OCI-LY7 (cell line): ENCODE results near the gene FKBP2. TPM values are rescaled to one million over a fixed set of nuclear protein-coding genes. Genes with fewer than 3 reads are reported as not detected.
A peak's percentile ranks its signal among the peaks of the same experiment; 100 is the strongest.

ENCODE experiments used
- BruUV-seq: library from RNA; stranded (reverse); fragments of 400-500 nt; replicated peaks from 2 replicates; lab custom pipeline; 2021; lab: Mats Ljungman, UMichigan
- CTCF ChIA-PET: fragments of 300-600 bp; sonication (Branson Sonifier 250); formaldehyde crosslinking; loops from one replicate; lab custom pipeline; 2022; ENCODE audit warnings: antibody characterized with exemption; ENCODE audit not compliant: unreplicated experiment; lab: Charles Lee
- POLR2A ChIA-PET: fragments of 300-600 bp; sonication (Branson Sonifier 250); formaldehyde crosslinking; loops from one replicate; lab custom pipeline; 2022; ENCODE audit warnings: antibody characterized with exemption; lab: Charles Lee
- DNase-seq: peaks from one replicate; pipeline ENCODE4 v3.0.0-alpha.2; 2015; ENCODE audit warnings: low spot score
- H2AFZ ChIP-seq: fragments of 200-600 bp; sonication (generic), shearing (Covaris generic); 2 replicates; pipeline ENCODE4 v1.6.1; 2014; ENCODE audit warnings: mild to moderate bottlenecking, antibody characterized with exemption, low read length, moderate library complexity
- H3K27ac ChIP-seq: fragments of 200-600 bp; sonication (generic); 2 replicates; pipeline ENCODE4 v1.5.1; 2014; ENCODE audit warnings: mixed run types, low read depth, mild to moderate bottlenecking, moderate library complexity, low read length, inconsistent platforms; ENCODE audit not compliant: poor library complexity, severe bottlenecking
- H3K36me3 ChIP-seq: fragments of 200-600 bp; sonication (generic); 2 replicates; pipeline ENCODE4 v1.6.1; 2014; ENCODE audit warnings: mild to moderate bottlenecking, antibody characterized with exemption, low read length, moderate library complexity, mixed read lengths; ENCODE audit not compliant: insufficient read depth
- H3K4me1 ChIP-seq: fragments of 200-600 bp; sonication (generic); 2 replicates; pipeline ENCODE4 v1.5.1; 2014; ENCODE audit warnings: mild to moderate bottlenecking, low read length; ENCODE audit not compliant: insufficient read depth, poor library complexity, severe bottlenecking
- H3K4me2 ChIP-seq: fragments of 200-600 bp; sonication (generic); 2 replicates; pipeline ENCODE4 v1.6.1; 2014; ENCODE audit warnings: mild to moderate bottlenecking, low read length
- H3K4me3 ChIP-seq: fragments of 200-600 bp; sonication (generic); 2 replicates; pipeline ENCODE4 v1.5.1; 2014; ENCODE audit warnings: mild to moderate bottlenecking, low read depth, low read length; ENCODE audit not compliant: poor library complexity, severe bottlenecking
- H3K79me2 ChIP-seq: fragments of 200-600 bp; sonication (generic); 2 replicates; pipeline ENCODE4 v1.6.1; 2016; ENCODE audit warnings: low read depth, mild to moderate bottlenecking, low read length, moderate library complexity, mixed read lengths; ENCODE audit not compliant: insufficient read depth
- H3K9me2 ChIP-seq: fragments of 200-600 bp; sonication (generic); 2 replicates; pipeline ENCODE4 v1.6.1; 2016; ENCODE audit warnings: mild to moderate bottlenecking, low read length, mixed read lengths; ENCODE audit not compliant: insufficient read depth
- H3K9me3 ChIP-seq: fragments of 200-600 bp; sonication (generic); 2 replicates; pipeline ENCODE4 v1.6.1; 2014; ENCODE audit warnings: mild to moderate bottlenecking, mixed run types, low read length, mixed read lengths
- H4K20me1 ChIP-seq: fragments of 200-600 bp; sonication (generic); 2 replicates; pipeline ENCODE4 v1.6.1; 2014; ENCODE audit warnings: mild to moderate bottlenecking, antibody characterized with exemption, low read length, moderate library complexity, mixed read lengths; ENCODE audit not compliant: insufficient read depth
- EZH2phosphoT487 ChIP-seq: fragments of 200-600 bp; sonication (generic); IDR thresholded peaks from 2 replicates; pipeline ENCODE4 v1.6.1; 2018; ENCODE audit warnings: low read depth, borderline replicate concordance, mild to moderate bottlenecking, mixed run types, antibody characterized with exemption, low read length, moderate library complexity, mixed read lengths
- intact Hi-C: fragments of 100-400 bp; cut with micrococcal nuclease; formaldehyde crosslinking; loops from one replicate; pipeline ENCODE4 v1.10.0; 2022; ENCODE audit not compliant: unreplicated experiment
- total RNA-seq, 2 experiments: library from RNA; depleted of rRNA in 1 of 2; stranded (reverse); fragments of >200 nt in 1 of 2; shearing (Covaris generic) in 1 of 2; gene quantifications; 2 replicates each; pipeline ENCODE4 v1.2.3, GENCODE V29; 2014 to 2022
- TF ChIP-seq, protein P1 (sequence below): fragments of 200-600 bp; sonication (generic); conservative IDR thresholded peaks from 2 replicates; pipeline ENCODE4 v1.5.1; 2014; ENCODE audit warnings: mild to moderate bottlenecking, antibody characterized with exemption, low read length, moderate library complexity, mixed read lengths

Gene FKBP2
- total RNA-seq, 2 experiments from 2014 or later: 45.5 to 57.3 TPM

DNA sequence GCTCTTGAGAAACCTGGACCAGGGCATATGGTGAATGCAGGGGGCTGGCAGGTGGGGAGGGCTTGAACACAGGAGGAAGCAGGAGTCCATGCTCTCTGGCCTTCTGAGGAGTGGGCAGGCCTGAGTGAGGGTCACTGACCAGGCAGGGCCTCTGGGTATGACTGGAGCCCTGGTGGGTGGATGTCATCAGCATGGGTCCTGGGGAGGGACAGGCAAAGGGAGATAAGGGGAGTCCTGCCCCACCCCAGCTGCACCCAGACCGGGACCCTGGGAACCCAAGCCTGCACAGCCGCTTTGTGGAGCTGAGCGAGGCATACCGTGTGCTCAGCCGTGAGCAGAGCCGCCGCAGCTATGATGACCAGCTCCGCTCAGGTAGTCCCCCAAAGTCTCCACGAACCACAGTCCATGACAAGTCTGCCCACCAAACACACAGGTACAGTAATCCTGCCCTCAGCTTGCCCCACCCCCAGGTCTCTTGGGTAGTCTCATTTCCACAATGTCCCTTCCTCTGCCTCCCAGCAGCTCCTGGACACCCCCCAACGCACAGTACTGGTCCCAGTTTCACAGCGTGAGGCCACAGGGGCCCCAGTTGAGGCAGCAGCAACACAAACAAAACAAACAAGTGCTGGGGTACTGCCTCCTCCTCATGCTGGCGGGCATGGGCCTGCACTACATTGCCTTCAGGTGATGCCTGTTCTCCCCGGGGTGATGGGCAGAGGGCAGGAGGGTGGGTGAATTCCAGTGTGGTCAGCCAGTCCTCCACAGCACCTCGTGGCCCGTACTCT is 8.5 kb upstream of the FKBP2 start:
- Histone ChIP-seq H4K20me1 (no peaks in the 10 kb centered on the region), H3K4me2 (peak overlapping the region; percentile 30; the same call in 1 of the 2 replicates), H3K9me2 (no peaks in the 10 kb centered on the region), H3K79me2 (peaks cover 3% of the 10 kb centered on the region; the same call in 1 of the 2 replicates), H3K27ac (no peak overlapping the region), H3K9me3 (no peaks in the 10 kb centered on the region), H3K4me1 (peaks cover 49% of the 10 kb centered on the region), H2AFZ (no peak overlapping the region), H3K4me3 (no peak overlapping the region), H3K36me3 (peaks cover 4% of the 10 kb centered on the region; the same call in 1 of the 2 replicates)
- intact Hi-C loops: no loop called here
- no TSS peak for BruUV-seq
- ChIA-PET CTCF (interaction anchor here (0.5 to 0.6 kb wide), 2 partner anchors 13 to 219 kb away, joined by 3 read pairs; no protein-coding TSS in a partner anchor), POLR2A (interaction anchor here (1.0 to 1.3 kb wide), 3 partner anchors 9 to 26 kb away, joined by 3 to 5 read pairs (median 4); partner anchors contain the start of genes FERMT3 and FKBP2)
- DNase-seq: no peak
- TF ChIP-seq, protein P1, sequence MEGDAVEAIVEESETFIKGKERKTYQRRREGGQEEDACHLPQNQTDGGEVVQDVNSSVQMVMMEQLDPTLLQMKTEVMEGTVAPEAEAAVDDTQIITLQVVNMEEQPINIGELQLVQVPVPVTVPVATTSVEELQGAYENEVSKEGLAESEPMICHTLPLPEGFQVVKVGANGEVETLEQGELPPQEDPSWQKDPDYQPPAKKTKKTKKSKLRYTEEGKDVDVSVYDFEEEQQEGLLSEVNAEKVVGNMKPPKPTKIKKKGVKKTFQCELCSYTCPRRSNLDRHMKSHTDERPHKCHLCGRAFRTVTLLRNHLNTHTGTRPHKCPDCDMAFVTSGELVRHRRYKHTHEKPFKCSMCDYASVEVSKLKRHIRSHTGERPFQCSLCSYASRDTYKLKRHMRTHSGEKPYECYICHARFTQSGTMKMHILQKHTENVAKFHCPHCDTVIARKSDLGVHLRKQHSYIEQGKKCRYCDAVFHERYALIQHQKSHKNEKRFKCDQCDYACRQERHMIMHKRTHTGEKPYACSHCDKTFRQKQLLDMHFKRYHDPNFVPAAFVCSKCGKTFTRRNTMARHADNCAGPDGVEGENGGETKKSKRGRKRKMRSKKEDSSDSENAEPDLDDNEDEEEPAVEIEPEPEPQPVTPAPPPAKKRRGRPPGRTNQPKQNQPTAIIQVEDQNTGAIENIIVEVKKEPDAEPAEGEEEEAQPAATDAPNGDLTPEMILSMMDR: no peak
- no peak for TF ChIP-seq EZH2phosphoT487

DNA sequence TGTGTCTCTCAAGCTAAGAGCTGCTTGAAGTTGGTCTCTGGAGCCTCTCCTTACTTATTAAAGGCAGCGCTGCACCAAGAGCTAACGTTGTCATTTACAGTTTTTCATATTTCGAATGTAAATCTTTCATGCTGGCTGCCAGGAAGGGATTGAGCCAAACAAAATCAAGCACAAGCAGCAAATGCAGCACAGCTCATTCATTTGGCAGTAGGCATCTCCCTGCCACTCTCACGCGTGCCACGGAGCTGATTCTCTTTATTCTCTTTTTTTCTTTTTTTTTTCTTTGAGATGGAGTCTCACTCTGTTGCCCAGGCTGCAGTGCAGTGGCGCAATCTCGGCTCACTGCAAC is 8.0 kb upstream of the FKBP2 start:
- no peak for DNase-seq
- H3K9me2 ChIP-seq: no peaks in the 10 kb centered on the region
- H3K4me2 ChIP-seq: no peak overlapping the region
- ChIA-PET CTCF (interaction anchor here (0.6 kb wide), 1 partner anchor 219 kb away, joined by 3 read pairs; no protein-coding TSS in a partner anchor), POLR2A (interaction anchor here (1.2 to 1.3 kb wide), 2 partner anchors 8 to 27 kb away, joined by 4 to 5 read pairs; partner anchors contain the start of genes FERMT3 and FKBP2)
- no peak overlapping the region for H2AFZ ChIP-seq
- no TSS peak for BruUV-seq
- no peaks in the 10 kb centered on the region for H4K20me1 ChIP-seq
- H3K9me3 ChIP-seq: no peaks in the 10 kb centered on the region
- H3K27ac ChIP-seq: no peak overlapping the region
- no peak overlapping the region for H3K4me3 ChIP-seq
- peaks cover 44% of the 10 kb centered on the region for H3K4me1 ChIP-seq
- TF ChIP-seq, protein P1: no peak
- TF ChIP-seq EZH2phosphoT487: no peak
- no peaks in the 10 kb centered on the region; the same call in 1 of the 2 replicates for H3K79me2 ChIP-seq
- peaks cover 9% of the 10 kb centered on the region; the same call in 1 of the 2 replicates for H3K36me3 ChIP-seq
- intact Hi-C loops: no loop called here
